ENCODE measurements around the gene HNRNPF.
A peak's percentile ranks its signal among the peaks of the same experiment; 100 is the strongest.

- TF ChIP-seq CTCF (IDR thresholded peaks at IDR 0.05) (peak in 3 of 6 experiments; percentile 8 to 24 (median 10)), POLR2A (IDR thresholded peaks at IDR 0.05) (peak; percentile 54 to 87 (median 70))
Observed at GRCh38 chr10:43420369-43421200, 11.6 kb upstream of the HNRNPF start.
